Astrocyte of the spinal cord (primary cell): ENCODE results near the gene SYNGAP1.
A peak's percentile ranks its signal among the peaks of the same experiment; 100 is the strongest.

ENCODE experiments used
- DNase-seq: peaks from one replicate; pipeline ENCODE4 v3.0.0; 2011; ENCODE audit warnings: low read depth, low spot score
- H3K4me3 ChIP-seq: 2 replicates; pipeline ENCODE4 v1.5.1; 2011; ENCODE audit warnings: low read depth, mild to moderate bottlenecking, low read length, moderate library complexity
- CTCF ChIP-seq: IDR thresholded peaks from 2 replicates; pipeline ENCODE4 v1.5.1; 2012; ENCODE audit warnings: low read depth, mild to moderate bottlenecking, low read length, inconsistent platforms
- in situ Hi-C: cut with HindIII; loops from 2 replicates; pipeline ENCODE4 v1.10.0; 2017; ENCODE audit warnings: low sequenced_read_pairs

Gene SYNGAP1

GRCh38 chr6:33428224-33428965 lies 8.5 kb downstream of the SYNGAP1 start:
- peak; percentile 30 for TF ChIP-seq CTCF
- in situ Hi-C loops: no loop called here
- H3K4me3 ChIP-seq: peak overlapping the region; percentile 55
- DNase-seq: no peak

- no peak overlapping the region for H3K4me3 ChIP-seq
- in situ Hi-C loops: no loop called here
- DNase-seq: no peak
- TF ChIP-seq CTCF: no peak
These were observed 9.3 kb downstream of the SYNGAP1 start for GRCh38 chr6:33428966-33429749.

GRCh38 chr6:33429750-33430052 lies 9.8 kb downstream of the SYNGAP1 start:
- DNase-seq: no peak
- TF ChIP-seq CTCF: no peak
- H3K4me3 ChIP-seq: no peak overlapping the region
- in situ Hi-C loops: no loop called here

GRCh38 chr6:33430334-33430733 lies 10.5 kb downstream of the SYNGAP1 start:
- no peak for TF ChIP-seq CTCF
- H3K4me3 ChIP-seq: no peak overlapping the region
- DNase-seq: no peak
- in situ Hi-C loops: no loop called here

GRCh38 chr6:33430991-33431879 lies 11.4 kb downstream of the SYNGAP1 start:
- in situ Hi-C loops: no loop called here
- DNase-seq: peak; percentile 55
- no peak overlapping the region for H3K4me3 ChIP-seq
- TF ChIP-seq CTCF: no peak

- in situ Hi-C loops: no loop called here
- no peak overlapping the region for H3K4me3 ChIP-seq
- TF ChIP-seq CTCF: no peak
- no peak for DNase-seq
These were observed 12.1 kb downstream of the SYNGAP1 start for GRCh38 chr6:33431880-33432541.
